ENCODE data around the gene INPP5J. TPM values are rescaled to one million over a fixed set of nuclear protein-coding genes. Genes with fewer than 3 reads are reported as not detected.
A peak's percentile ranks its signal among the peaks of the same experiment; 100 is the strongest.

INPP5J gene
- total and polyA plus RNA-seq, 2 experiments from 2014 or later: 4.8 to 14.5 TPM

GRCh38 chr22:31150615-31151014 lies 27.8 kb downstream of the INPP5J start:
- Histone ChIP-seq H2AFZ (no peak overlapping the region), H3K36me3 (ENCODE audit: insufficient read depth) (no peaks in the 10 kb centered on the region), H3K27ac (ENCODE audit: low read depth) (no peak overlapping the region), H4K20me1 (replicated peaks; ENCODE audit: insufficient read depth) (no peaks in the 10 kb centered on the region), H3F3A (replicated peaks; ENCODE audit: low read depth) (no peaks in the 10 kb centered on the region), H3K27me3 (ENCODE audit: insufficient read depth) (no peaks in the 10 kb centered on the region; the same call in 1 of the 2 replicates), H3K4me3 (no peak overlapping the region), H3K4me1 (ENCODE audit: insufficient read depth) (no peaks in the 10 kb centered on the region), H3K9me2 (ENCODE audit: insufficient read depth) (no peaks in the 10 kb centered on the region), H3K79me2 (replicated peaks; ENCODE audit: insufficient read depth) (no peaks in the 10 kb centered on the region), H3K4me2 (no peak overlapping the region)
- Mint-ChIP-seq H3K36me3 (ENCODE audit: low read depth) (peaks cover 4% of the 10 kb centered on the region; the same call in 1 of the 3 replicates), H3K9me3 (peaks cover 22% of the 10 kb centered on the region), H3K4me3 (no peak overlapping the region), H3K4me1 (no peaks in the 10 kb centered on the region), H3K27me3 (ENCODE audit: insufficient read depth, low read depth, poor library complexity) (peaks cover 2% of the 10 kb centered on the region), H3K27ac (no peak overlapping the region)
- ATAC-seq: peak; percentile 15; the same call in 1 of the 3 replicates
- TF ChIP-seq REST (IDR thresholded peaks at IDR 0.05; ENCODE audit: unreplicated experiment) (no peak), STAT1 (IDR thresholded peaks at IDR 0.05; ENCODE audit: unreplicated experiment) (no peak), NANOG (IDR thresholded peaks at IDR 0.05; ENCODE audit: borderline replicate concordance) (no peak), EZH2phosphoT487 (IDR thresholded peaks at IDR 0.05; ENCODE audit: unreplicated experiment) (no peak), CTCF (conservative IDR thresholded peaks at IDR 0.05; ENCODE audit: low read depth in 2 of 2) (peak; percentile 14 to 60; a peak in 2 of 4 replicates)
- peak; percentile 21 for DNase-seq (ENCODE audit: low spot score)

- DNase-seq (ENCODE audit: low spot score): no peak
- Histone ChIP-seq H3K27ac (ENCODE audit: low read depth) (no peak overlapping the region), H3K36me3 (ENCODE audit: insufficient read depth) (no peaks in the 10 kb centered on the region), H3K4me1 (ENCODE audit: insufficient read depth) (no peaks in the 10 kb centered on the region), H3K4me3 (no peak overlapping the region), H3K27me3 (ENCODE audit: insufficient read depth) (peaks cover under 1% of the 10 kb centered on the region; the same call in 1 of the 2 replicates), H3K79me2 (replicated peaks; ENCODE audit: insufficient read depth) (no peaks in the 10 kb centered on the region), H3K4me2 (no peak overlapping the region), H3K9me2 (ENCODE audit: insufficient read depth) (no peaks in the 10 kb centered on the region), H3F3A (replicated peaks; ENCODE audit: low read depth) (no peaks in the 10 kb centered on the region), H2AFZ (peak overlapping the region; percentile 29; the same call in 1 of the 2 replicates), H4K20me1 (replicated peaks; ENCODE audit: insufficient read depth) (no peaks in the 10 kb centered on the region)
- H3K36me3 Mint-ChIP-seq (ENCODE audit: low read depth): peaks cover 4% of the 10 kb centered on the region; the same call in 1 of the 3 replicates
- no peak overlapping the region for H3K27ac Mint-ChIP-seq
- peaks cover 2% of the 10 kb centered on the region for H3K27me3 Mint-ChIP-seq (ENCODE audit: insufficient read depth, low read depth, poor library complexity)
- no peaks in the 10 kb centered on the region for H3K4me1 Mint-ChIP-seq
- peaks cover 14% of the 10 kb centered on the region for H3K9me3 Mint-ChIP-seq
- H3K4me3 Mint-ChIP-seq: no peak overlapping the region
- ATAC-seq: no peak
- no peak for TF ChIP-seq EZH2 (IDR thresholded peaks at IDR 0.05; ENCODE audit: low read depth, unreplicated experiment)
- TF ChIP-seq ZNF114 (CRISPR knock-in tag; IDR thresholded peaks at IDR 0.05): no peak
- no peak for TF ChIP-seq EZH2phosphoT487 (IDR thresholded peaks at IDR 0.05; ENCODE audit: unreplicated experiment)
- no peak for TF ChIP-seq ETS1 (IDR thresholded peaks at IDR 0.05)
- no peak for TF ChIP-seq POLR2AphosphoS5 (IDR thresholded peaks at IDR 0.05; ENCODE audit: low read depth)
- TF ChIP-seq CREB1 (CRISPR knock-in tag; IDR thresholded peaks at IDR 0.05; ENCODE audit: low read depth): no peak
- no peak for TF ChIP-seq NANOG (IDR thresholded peaks at IDR 0.05; ENCODE audit: borderline replicate concordance)
- no peak for TF ChIP-seq JUNB (IDR thresholded peaks at IDR 0.05; ENCODE audit: unreplicated experiment)
- no peak for TF ChIP-seq REST (IDR thresholded peaks at IDR 0.05; ENCODE audit: unreplicated experiment)
- TF ChIP-seq ZNF331 (CRISPR knock-in tag; IDR thresholded peaks at IDR 0.05; ENCODE audit: low read depth): no peak
- TF ChIP-seq STAT1 (IDR thresholded peaks at IDR 0.05; ENCODE audit: unreplicated experiment): no peak
Measured at GRCh38 chr22:31151872-31152271, 29.1 kb downstream of the INPP5J start.

All from GM23338 (cell line).